Measurements from ENCODE around the gene AGRN.

- TF ChIP-seq POLR2A (IDR thresholded peaks at IDR 0.05; ENCODE audit: low read length) (no peak), GATA1 (IDR thresholded peaks at IDR 0.05; ENCODE audit: low read depth, low read length) (no peak)
Observed at GRCh38 chr1:1058921-1059493, 39.1 kb downstream of the AGRN start.

All from erythroblast (primary cell).